Ascending aorta (tissue), 2 donors: ENCODE results near the gene LHFPL6. TPM values are rescaled to one million over a fixed set of nuclear protein-coding genes. Genes with fewer than 3 reads are reported as not detected.

Experiments used
- DNase-seq, 2 donors: peaks; one replicate each; pipeline ENCODE4 v3.0.0-alpha.2; 2019; ENCODE audit warnings: low spot score in 2 of 2
- H3K27ac ChIP-seq, 2 donors: fragments of 200-600 bp; sonication (generic); one replicate each; pipeline ENCODE4 v1.5.1; 2016 to 2017; ENCODE audit warnings: mild to moderate bottlenecking in 1 of 2
- H3K27me3 ChIP-seq: fragments of 200-600 bp; sonication (generic); one replicate; pipeline ENCODE4 v1.5.1; 2017
- H3K36me3 ChIP-seq, 2 donors: fragments of 200-600 bp; sonication (generic); one replicate each; pipeline ENCODE4 v1.5.1; 2016
- H3K4me1 ChIP-seq, 2 donors: fragments of 200-600 bp; sonication (generic); one replicate each; pipeline ENCODE4 v1.5.1; 2016 to 2017; ENCODE audit warnings: mild to moderate bottlenecking in 1 of 2
- H3K4me3 ChIP-seq, 2 donors: fragments of 200-600 bp; sonication (generic); one replicate each; pipeline ENCODE4 v1.5.1; 2016 to 2017; ENCODE audit warnings: mild to moderate bottlenecking in 1 of 2
- H3K9me3 ChIP-seq, 2 donors: fragments of 200-600 bp; sonication (generic); one replicate each; pipeline ENCODE4 v1.5.1; 2016
- intact Hi-C: fragments of 100-400 bp; cut with DNase I; formaldehyde crosslinking; loops from one replicate; pipeline ENCODE4 v1.15.1; 2023
- total RNA-seq: library from RNA; depleted of rRNA; stranded (reverse); fragments of >200 nt; gene quantifications from one replicate; pipeline ENCODE4 v1.1.0, GENCODE V29; 2016
- TF ChIP-seq, protein P1 (sequence below), 3 experiments: fragments of 200-600 bp in 2 of 3; fragments of 450-650 bp in 1 of 3; sonication (generic) in 2 of 3; IDR thresholded peaks; one replicate each; pipeline ENCODE4 v1.5.1; 2016 to 2019; ENCODE audit warnings: antibody characterized with exemption in 3 of 3, mild to moderate bottlenecking in 1 of 3, moderate library complexity in 1 of 3

The LHFPL6 gene
- total RNA-seq, 1 donor from 2014 or later: 69.4 TPM

GRCh38 chr13:39365879-39366278 is 237.1 kb downstream of the LHFPL6 start:
- intact Hi-C loops: loop anchor here (5.0 kb wide), 1 partner anchor 36 kb away; no protein-coding TSS in a partner anchor
- no peaks in the 10 kb centered on the region for H3K27me3 ChIP-seq
- peak overlapping the region in 1 of 2 donors; percentile 39 for H3K4me3 ChIP-seq
- DNase-seq: no peak
- peak overlapping the region; percentile 68 to 71 for H3K27ac ChIP-seq
- H3K36me3 ChIP-seq: no peaks in the 10 kb centered on the region
- H3K9me3 ChIP-seq: no peaks in the 10 kb centered on the region
- TF ChIP-seq, protein P1, sequence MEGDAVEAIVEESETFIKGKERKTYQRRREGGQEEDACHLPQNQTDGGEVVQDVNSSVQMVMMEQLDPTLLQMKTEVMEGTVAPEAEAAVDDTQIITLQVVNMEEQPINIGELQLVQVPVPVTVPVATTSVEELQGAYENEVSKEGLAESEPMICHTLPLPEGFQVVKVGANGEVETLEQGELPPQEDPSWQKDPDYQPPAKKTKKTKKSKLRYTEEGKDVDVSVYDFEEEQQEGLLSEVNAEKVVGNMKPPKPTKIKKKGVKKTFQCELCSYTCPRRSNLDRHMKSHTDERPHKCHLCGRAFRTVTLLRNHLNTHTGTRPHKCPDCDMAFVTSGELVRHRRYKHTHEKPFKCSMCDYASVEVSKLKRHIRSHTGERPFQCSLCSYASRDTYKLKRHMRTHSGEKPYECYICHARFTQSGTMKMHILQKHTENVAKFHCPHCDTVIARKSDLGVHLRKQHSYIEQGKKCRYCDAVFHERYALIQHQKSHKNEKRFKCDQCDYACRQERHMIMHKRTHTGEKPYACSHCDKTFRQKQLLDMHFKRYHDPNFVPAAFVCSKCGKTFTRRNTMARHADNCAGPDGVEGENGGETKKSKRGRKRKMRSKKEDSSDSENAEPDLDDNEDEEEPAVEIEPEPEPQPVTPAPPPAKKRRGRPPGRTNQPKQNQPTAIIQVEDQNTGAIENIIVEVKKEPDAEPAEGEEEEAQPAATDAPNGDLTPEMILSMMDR (IDR thresholded peaks at IDR 0.05): no peak
- peaks cover 0 to 29% of the 10 kb centered on the region in 2 donors for H3K4me1 ChIP-seq

- intact Hi-C loops: loop anchor here (5.0 kb wide), 1 partner anchor 37 kb away; no protein-coding TSS in a partner anchor
Measured at GRCh38 chr13:39364947-39365468, 238.0 kb downstream of the LHFPL6 start.

GRCh38 chr13:39363382-39363772 is 239.6 kb downstream of the LHFPL6 start:
- DNase-seq: no peak
- H3K36me3 ChIP-seq: no peaks in the 10 kb centered on the region
- TF ChIP-seq, protein P1 (IDR thresholded peaks at IDR 0.05): no peak
- H3K27ac ChIP-seq: no peak overlapping the region
- peaks cover 0 to 3% of the 10 kb centered on the region in 2 donors for H3K9me3 ChIP-seq
- intact Hi-C loops: no loop called here
- peaks cover 0 to 23% of the 10 kb centered on the region in 2 donors for H3K4me1 ChIP-seq
- no peak overlapping the region for H3K4me3 ChIP-seq
- H3K27me3 ChIP-seq: no peaks in the 10 kb centered on the region

More at GRCh38 chr13:39364947-39365468, 238.0 kb downstream of the LHFPL6 start:
- Histone ChIP-seq H3K27me3 (no peaks in the 10 kb centered on the region), H3K4me3 (peak overlapping the region in 1 of 2 donors; percentile 39), H3K9me3 (no peaks in the 10 kb centered on the region), H3K27ac (peak overlapping the region; percentile 68 to 71), H3K4me1 (peaks cover 0 to 24% of the 10 kb centered on the region in 2 donors), H3K36me3 (no peaks in the 10 kb centered on the region)
- no peak for DNase-seq
- TF ChIP-seq, protein P1 (IDR thresholded peaks at IDR 0.05): peak in 1 of 3 experiments; percentile 4

GRCh38 chr13:39362652-39363381 is 240.2 kb downstream of the LHFPL6 start:
- TF ChIP-seq, protein P1 (IDR thresholded peaks at IDR 0.05): no peak
- DNase-seq: no peak
- intact Hi-C loops: no loop called here
- Histone ChIP-seq H3K4me3 (no peak overlapping the region), H3K4me1 (peaks cover 0 to 23% of the 10 kb centered on the region in 2 donors), H3K36me3 (no peaks in the 10 kb centered on the region), H3K9me3 (peaks cover 0 to 9% of the 10 kb centered on the region in 2 donors), H3K27me3 (no peaks in the 10 kb centered on the region), H3K27ac (no peak overlapping the region)

GRCh38 chr13:39353988-39354387 is 249.0 kb downstream of the LHFPL6 start:
- peaks cover 0 to 12% of the 10 kb centered on the region in 2 donors for H3K9me3 ChIP-seq
- H3K27ac ChIP-seq: peak overlapping the region in 1 of 2 donors; percentile 9
- no peaks in the 10 kb centered on the region for H3K27me3 ChIP-seq
- H3K36me3 ChIP-seq: no peaks in the 10 kb centered on the region
- peaks cover 0 to 6% of the 10 kb centered on the region in 2 donors for H3K4me1 ChIP-seq
- DNase-seq: no peak
- TF ChIP-seq, protein P1 (IDR thresholded peaks at IDR 0.05): no peak
- H3K4me3 ChIP-seq: no peak overlapping the region
- intact Hi-C loops: no loop called here
